MM.1S (cell line): ENCODE measurements around the gene CLASP1.

Source experiments
- CTCF ChIP-seq: fragments of 300-600 bp; sonication (generic); IDR thresholded peaks from 2 replicates; pipeline ENCODE4 v1.5.1; 2016; ENCODE audit warnings: antibody characterized with exemption, low read length, mixed read lengths
- EZH2 ChIP-seq: fragments of 300-600 bp; sonication (generic); optimal IDR thresholded peaks from 2 replicates; pipeline ENCODE3; 2017; ENCODE audit warnings: low read depth, mild to moderate bottlenecking, antibody characterized with exemption, low read length, mixed read lengths
- EZH2phosphoT487 ChIP-seq: fragments of 300-600 bp; sonication (generic); IDR thresholded peaks from 2 replicates; pipeline ENCODE4 v1.6.1; 2018; ENCODE audit warnings: antibody characterized with exemption, low read length

- TF ChIP-seq CTCF (no peak), EZH2 (no peak), EZH2phosphoT487 (no peak)
Measured at GRCh38 chr2:121583555-121583954, 65.7 kb downstream of the CLASP1 start.
